ENCODE results near the gene SLC26A4.

DNA sequence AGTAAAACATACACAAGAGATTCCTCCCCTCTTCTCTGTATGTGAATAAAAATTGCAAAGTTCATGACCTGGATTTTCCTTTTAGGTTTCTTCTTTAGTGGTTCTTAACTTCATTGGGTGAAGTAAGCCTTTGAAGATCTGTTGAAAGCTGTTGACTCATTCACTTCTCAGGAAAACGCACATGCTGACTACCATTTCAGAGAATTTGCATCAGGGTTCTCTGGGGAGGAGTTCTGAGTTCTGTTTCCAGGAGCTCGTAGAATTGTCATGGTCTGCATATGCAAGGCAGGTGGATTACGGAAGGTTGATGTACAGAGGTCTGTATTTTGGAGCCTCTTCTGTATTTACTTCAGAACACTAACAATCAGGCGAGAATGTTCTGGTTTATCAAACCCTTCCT, 962 bp upstream of the SLC26A4 start:
- TF ChIP-seq CTCF (IDR thresholded peaks at IDR 0.05 in 2 of 3, conservative IDR thresholded peaks at IDR 0.05 in 1 of 3; ENCODE audit: control insufficient read depth in 2 of 3, extremely low read depth in 1 of 3, insufficient read depth in 1 of 3, low read depth in 3 of 3, low read length in 3 of 3): no peak
- no peak for TF ChIP-seq EGR1 (IDR thresholded peaks at IDR 0.05; ENCODE audit: borderline replicate concordance in 1 of 2, low read depth in 2 of 2, low read length in 2 of 2)
- no peak for TF ChIP-seq YY1 (IDR thresholded peaks at IDR 0.05; ENCODE audit: low read depth, low read length)
- TF ChIP-seq PKNOX1 (IDR thresholded peaks at IDR 0.05): no peak
- TF ChIP-seq RFX5 (IDR thresholded peaks at IDR 0.05; ENCODE audit: low read depth, low read length): no peak
- no peak for TF ChIP-seq ZNF274 (IDR thresholded peaks at IDR 0.05; ENCODE audit: insufficient read depth, insufficient read length)
- TF ChIP-seq ZZZ3 (IDR thresholded peaks at IDR 0.05; ENCODE audit: control insufficient read depth, insufficient read length, low read depth): no peak
- TF ChIP-seq STAT1 (conservative IDR thresholded peaks at IDR 0.05): no peak
- TF ChIP-seq, protein P1, sequence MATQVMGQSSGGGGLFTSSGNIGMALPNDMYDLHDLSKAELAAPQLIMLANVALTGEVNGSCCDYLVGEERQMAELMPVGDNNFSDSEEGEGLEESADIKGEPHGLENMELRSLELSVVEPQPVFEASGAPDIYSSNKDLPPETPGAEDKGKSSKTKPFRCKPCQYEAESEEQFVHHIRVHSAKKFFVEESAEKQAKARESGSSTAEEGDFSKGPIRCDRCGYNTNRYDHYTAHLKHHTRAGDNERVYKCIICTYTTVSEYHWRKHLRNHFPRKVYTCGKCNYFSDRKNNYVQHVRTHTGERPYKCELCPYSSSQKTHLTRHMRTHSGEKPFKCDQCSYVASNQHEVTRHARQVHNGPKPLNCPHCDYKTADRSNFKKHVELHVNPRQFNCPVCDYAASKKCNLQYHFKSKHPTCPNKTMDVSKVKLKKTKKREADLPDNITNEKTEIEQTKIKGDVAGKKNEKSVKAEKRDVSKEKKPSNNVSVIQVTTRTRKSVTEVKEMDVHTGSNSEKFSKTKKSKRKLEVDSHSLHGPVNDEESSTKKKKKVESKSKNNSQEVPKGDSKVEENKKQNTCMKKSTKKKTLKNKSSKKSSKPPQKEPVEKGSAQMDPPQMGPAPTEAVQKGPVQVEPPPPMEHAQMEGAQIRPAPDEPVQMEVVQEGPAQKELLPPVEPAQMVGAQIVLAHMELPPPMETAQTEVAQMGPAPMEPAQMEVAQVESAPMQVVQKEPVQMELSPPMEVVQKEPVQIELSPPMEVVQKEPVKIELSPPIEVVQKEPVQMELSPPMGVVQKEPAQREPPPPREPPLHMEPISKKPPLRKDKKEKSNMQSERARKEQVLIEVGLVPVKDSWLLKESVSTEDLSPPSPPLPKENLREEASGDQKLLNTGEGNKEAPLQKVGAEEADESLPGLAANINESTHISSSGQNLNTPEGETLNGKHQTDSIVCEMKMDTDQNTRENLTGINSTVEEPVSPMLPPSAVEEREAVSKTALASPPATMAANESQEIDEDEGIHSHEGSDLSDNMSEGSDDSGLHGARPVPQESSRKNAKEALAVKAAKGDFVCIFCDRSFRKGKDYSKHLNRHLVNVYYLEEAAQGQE (IDR thresholded peaks at IDR 0.05; ENCODE audit: low read depth, low read length): no peak
